Adrenal gland (tissue), 12 donors: ENCODE data around the gene OR51M1. TPM values are rescaled to one million over a fixed set of nuclear protein-coding genes. Genes with fewer than 3 reads are reported as not detected.

Experiments used
- DNase-seq, 7 donors: peaks; one replicate each; pipeline ENCODE4 v3.0.0-alpha.2; 2019 to 2020
- H3K27ac ChIP-seq, 5 donors: fragments of 200-600 bp; sonication (generic) in 4 of 5; 1 replicate in 3 of 5; 2 replicates in 2 of 5; pipeline versions ENCODE4 v1.5.1 to v1.8.0; 2016 to 2020; ENCODE audit warnings: mild to moderate bottlenecking in 1 of 5
- H3K27me3 ChIP-seq: fragments of 200-600 bp; 2 replicates; pipeline ENCODE4 v1.8.0; 2021
- H3K36me3 ChIP-seq, 2 donors: fragments of 200-600 bp; replicated peaks in 1 of 2; 1 replicate in 1 of 2; 2 replicates in 1 of 2; pipeline versions ENCODE4 v1.5.1 to v1.8.0; 2018 to 2022
- H3K4me1 ChIP-seq, 2 donors: fragments of 200-600 bp; replicated peaks in 1 of 2; 1 replicate in 1 of 2; 2 replicates in 1 of 2; pipeline versions ENCODE4 v1.5.1 to v1.8.0; 2018 to 2021
- H3K4me3 ChIP-seq, 4 donors: fragments of 200-600 bp; sonication (generic) in 3 of 4; one replicate each; pipeline ENCODE4 v1.5.1; 2016 to 2018
- H3K9me3 ChIP-seq, 3 donors: fragments of 200-600 bp; sonication (generic) in 1 of 3; replicated peaks in 1 of 3; 1 replicate in 2 of 3; 2 replicates in 1 of 3; pipeline versions ENCODE4 v1.5.1 to v1.8.0; 2016 to 2021
- POLR2A ChIP-seq, 2 donors: fragments of 450-650 bp; IDR thresholded peaks; one replicate each; pipeline ENCODE4 v1.6.1; 2017; ENCODE audit warnings: antibody characterized with exemption in 2 of 2, mild to moderate bottlenecking in 2 of 2, moderate library complexity in 1 of 2
- WGBS, 4 donors: extraction: QIAGEN DNeasy Blood & Tissue Kit in 2 of 4; methylation state at CpG; one replicate each; pipeline versions ENCODE4 v1.1.5 to v1.1.7; 2013 to 2017; 5-methylcytosine and 5-hydroxymethylcytosine counted together
- intact Hi-C, 2 donors: fragments of 100-400 bp; cut with DNase I; formaldehyde crosslinking; loops; one replicate each; pipeline versions ENCODE4 v1.14.1 to v1.15.0; 2022 to 2023
- polyA plus RNA-seq, 3 donors: library from polyadenylated mRNA; stranded (reverse); fragments of 200-250 nt in 2 of 3; fragments of 350-450 nt in 1 of 3; fragmentation: Illumina TruSeq in 1 of 3; extraction: RNeasy Lipid Tissue Mini Kit (QIAGEN cat#74804) in 1 of 3; gene quantifications; one replicate each; pipeline ENCODE4 v1.2.3, GENCODE V29; 2013 to 2014
- total RNA-seq, 9 donors: library from RNA; depleted of rRNA in 4 of 9; stranded (reverse); fragments of >200 nt in 4 of 9; fragments of 120-200 nt in 1 of 9; fragmentation: NEBNext Ultra II Directional in 1 of 9; extraction: Animal tissue kit (Norgen Biotek cat#: 25700) in 1 of 9; gene quantifications; one replicate each; pipeline versions ENCODE4 v1.1.0 to v1.2.4, GENCODE V29; 2013 to 2023
- TF ChIP-seq, protein P1 (sequence below), 6 experiments: fragments of 450-650 bp in 4 of 6; fragments of 200-600 bp in 2 of 6; sonication (generic) in 1 of 6; IDR thresholded peaks; 1 replicate in 5 of 6; 2 replicates in 1 of 6; pipeline versions ENCODE4 v1.5.1 to v1.8.0; 2016 to 2021; ENCODE audit warnings: antibody characterized with exemption in 6 of 6, mild to moderate bottlenecking in 2 of 6, moderate library complexity in 1 of 6
- donor health status: healthy with polysubstance abuse.
- donor health status: Bipolar disorder and iron deficiency.
- donor health status: DM: yes; HTN: yes; CAD: no.
- donor health status: DM: no; HTN: no; CAD: no.
- donor health status: DM: no; HTN: no; CAD: no.
- donor health status: DM: yes; HTN: yes; CAD: no.

OR51M1 gene
- total and polyA plus RNA-seq, 12 donors: not detected

DNA sequence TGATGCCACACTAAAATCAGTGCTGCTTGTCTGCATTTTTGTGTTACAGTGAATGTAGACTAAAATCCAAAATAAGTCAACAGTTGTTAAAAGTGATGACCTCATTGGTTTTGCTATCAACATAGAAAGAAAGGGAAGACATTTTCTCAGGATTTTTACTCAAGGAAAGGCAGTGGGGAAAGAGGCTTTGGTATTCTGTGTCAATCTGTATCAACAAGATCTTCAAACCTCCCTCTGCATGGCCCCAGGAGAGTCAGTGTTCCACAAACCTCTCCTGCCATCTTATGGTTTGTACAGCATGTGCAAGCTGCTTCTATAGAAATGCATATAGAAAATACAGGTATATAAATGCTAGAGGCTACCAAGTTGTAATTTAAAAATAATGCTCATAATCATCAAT, 13.8 kb upstream of the OR51M1 start:
- TF ChIP-seq, protein P1, sequence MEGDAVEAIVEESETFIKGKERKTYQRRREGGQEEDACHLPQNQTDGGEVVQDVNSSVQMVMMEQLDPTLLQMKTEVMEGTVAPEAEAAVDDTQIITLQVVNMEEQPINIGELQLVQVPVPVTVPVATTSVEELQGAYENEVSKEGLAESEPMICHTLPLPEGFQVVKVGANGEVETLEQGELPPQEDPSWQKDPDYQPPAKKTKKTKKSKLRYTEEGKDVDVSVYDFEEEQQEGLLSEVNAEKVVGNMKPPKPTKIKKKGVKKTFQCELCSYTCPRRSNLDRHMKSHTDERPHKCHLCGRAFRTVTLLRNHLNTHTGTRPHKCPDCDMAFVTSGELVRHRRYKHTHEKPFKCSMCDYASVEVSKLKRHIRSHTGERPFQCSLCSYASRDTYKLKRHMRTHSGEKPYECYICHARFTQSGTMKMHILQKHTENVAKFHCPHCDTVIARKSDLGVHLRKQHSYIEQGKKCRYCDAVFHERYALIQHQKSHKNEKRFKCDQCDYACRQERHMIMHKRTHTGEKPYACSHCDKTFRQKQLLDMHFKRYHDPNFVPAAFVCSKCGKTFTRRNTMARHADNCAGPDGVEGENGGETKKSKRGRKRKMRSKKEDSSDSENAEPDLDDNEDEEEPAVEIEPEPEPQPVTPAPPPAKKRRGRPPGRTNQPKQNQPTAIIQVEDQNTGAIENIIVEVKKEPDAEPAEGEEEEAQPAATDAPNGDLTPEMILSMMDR (IDR thresholded peaks at IDR 0.05): no peak
- no peak for TF ChIP-seq POLR2A (IDR thresholded peaks at IDR 0.05)
- no peak overlapping the region for H3K27ac ChIP-seq
- intact Hi-C loops: no loop called here

DNA sequence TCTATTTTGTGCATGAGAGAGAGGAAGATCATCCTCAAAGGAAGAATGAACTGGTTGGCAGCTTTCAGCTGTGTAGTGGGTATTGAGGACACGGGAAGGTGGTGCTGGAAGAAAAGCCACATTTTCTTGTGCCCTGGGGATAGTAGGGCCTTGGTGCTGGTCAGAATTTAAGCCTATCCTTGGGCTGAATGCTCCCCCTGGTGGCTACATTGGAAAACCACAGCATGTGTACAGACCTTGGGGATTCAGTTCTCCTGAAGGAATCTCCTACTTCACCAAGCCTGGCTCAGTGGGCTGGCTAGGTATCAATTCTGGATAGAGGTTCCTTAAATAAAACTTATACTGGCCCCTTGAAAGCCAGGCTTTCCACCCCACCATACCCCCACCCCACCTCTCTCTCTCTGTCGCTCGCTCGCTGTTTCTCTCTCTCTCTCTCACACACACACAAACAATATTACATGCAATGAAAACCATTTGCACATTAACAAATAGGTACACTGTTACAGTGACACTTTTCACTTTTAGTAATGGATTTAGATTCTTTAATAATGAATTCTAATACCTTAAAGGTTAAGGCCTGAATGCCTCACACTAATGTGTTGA, 2.8 kb upstream of the OR51M1 start:
- WGBS, 4 donors: 61 to 75% (median 72%) methylated on average over 4 of the region's 4 CpGs
- intact Hi-C loops: loop anchor here in 1 of 2 donors (5.0 to 10.0 kb wide), 2 partner anchors 179 to 256 kb away; partner anchors contain the start of gene OR51V1
- no peak overlapping the region for H3K27ac ChIP-seq

More for the DNA sequence above, 13.8 kb upstream of the OR51M1 start:
- Histone ChIP-seq H3K27me3 (no peaks in the 10 kb centered on the region), H3K4me3 (no peak overlapping the region), H3K9me3 (no peaks in the 10 kb centered on the region), H3K4me1 (no peaks in the 10 kb centered on the region), H3K36me3 (no peaks in the 10 kb centered on the region)
- no peak for DNase-seq

DNA sequence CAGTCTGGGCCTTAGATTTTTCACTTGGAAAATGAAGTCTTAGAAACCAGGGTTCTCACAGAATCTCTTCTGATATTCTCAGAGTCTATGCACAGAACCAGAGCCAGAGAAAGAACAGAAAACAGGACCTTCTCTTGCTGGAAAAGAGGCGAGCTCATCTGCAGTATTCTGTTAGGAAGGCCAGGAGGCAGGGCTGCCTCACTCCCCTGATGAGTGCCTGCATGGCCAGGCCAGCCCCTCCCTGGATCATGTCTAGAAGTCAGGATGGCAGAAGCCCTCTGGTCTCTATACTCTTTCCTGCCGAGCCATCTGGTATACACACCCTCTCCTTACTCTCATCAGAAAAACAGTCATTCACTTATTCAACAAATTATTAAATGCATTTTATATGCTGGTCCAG, 723 bp downstream of the OR51M1 start:
- TF ChIP-seq POLR2A (IDR thresholded peaks at IDR 0.05): no peak
- TF ChIP-seq, protein P1 (IDR thresholded peaks at IDR 0.05): no peak
- intact Hi-C loops: loop anchor here in 1 of 2 donors (5.0 to 10.0 kb wide), 2 partner anchors 182 to 260 kb away; partner anchors contain the start of gene OR51V1
- H3K27ac ChIP-seq: no peak overlapping the region
- no peaks in the 10 kb centered on the region for H3K36me3 ChIP-seq
- no peaks in the 10 kb centered on the region for H3K27me3 ChIP-seq
- no peaks in the 10 kb centered on the region for H3K9me3 ChIP-seq
- DNase-seq: no peak
- WGBS, 4 donors: 63 to 84% (median 67%) methylated on average over 2 of the region's 2 CpGs
- no peak overlapping the region for H3K4me3 ChIP-seq
- H3K4me1 ChIP-seq: no peaks in the 10 kb centered on the region

More for the DNA sequence above, 2.8 kb upstream of the OR51M1 start:
- Histone ChIP-seq H3K4me3 (no peak overlapping the region), H3K27me3 (no peaks in the 10 kb centered on the region), H3K4me1 (no peaks in the 10 kb centered on the region), H3K36me3 (no peaks in the 10 kb centered on the region), H3K9me3 (no peaks in the 10 kb centered on the region)
- TF ChIP-seq, protein P1 (IDR thresholded peaks at IDR 0.05): peak; percentile 69 to 80 (median 76)
- TF ChIP-seq POLR2A (IDR thresholded peaks at IDR 0.05): no peak
- peak; percentile 55 to 79 (median 66) for DNase-seq

DNA sequence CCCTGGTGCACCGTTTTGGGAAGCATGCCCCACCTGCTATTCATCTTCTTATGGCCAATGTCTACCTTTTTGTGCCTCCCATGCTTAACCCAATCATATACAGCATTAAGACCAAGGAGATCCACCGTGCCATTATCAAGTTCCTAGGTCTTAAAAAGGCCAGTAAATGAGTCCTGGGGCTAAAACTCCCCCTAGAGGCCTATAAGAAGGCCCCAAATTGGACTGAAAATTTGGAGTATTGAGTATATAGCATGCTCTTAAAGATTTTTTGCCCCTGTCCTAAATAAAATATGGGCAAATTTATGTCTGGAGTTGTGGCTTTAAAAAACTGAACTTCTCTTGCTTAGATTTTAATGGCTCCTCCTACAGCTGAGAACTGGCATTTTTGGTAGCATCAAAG, 6.6 kb downstream of the OR51M1 start:
- Histone ChIP-seq H3K9me3 (no peaks in the 10 kb centered on the region), H3K27me3 (no peaks in the 10 kb centered on the region), H3K4me3 (no peak overlapping the region), H3K4me1 (no peaks in the 10 kb centered on the region), H3K27ac (no peak overlapping the region), H3K36me3 (no peaks in the 10 kb centered on the region)
- no peak for DNase-seq
- intact Hi-C loops: no loop called here
- TF ChIP-seq, protein P1 (IDR thresholded peaks at IDR 0.05): no peak
- no peak for TF ChIP-seq POLR2A (IDR thresholded peaks at IDR 0.05)
- 71 to 90% (median 80%) methylated on average over 2 of the region's 2 CpGs for WGBS, 4 donors
